Bronchial epithelial cell (primary cell): Measurements from ENCODE around the gene UGCG. TPM values are rescaled to one million over a fixed set of nuclear protein-coding genes. Genes with fewer than 3 reads are reported as not detected.

Experiments
- DNase-seq: peaks from one replicate; pipeline ENCODE4 v3.0.0-alpha.2; 2010; ENCODE audit warnings: low read depth
- FAIRE-seq: peaks from 2 replicates; lab custom pipeline; 2011; peaks lifted over from hg19 to GRCh38; lab: Jason Lieb, UNC
- H3K27me3 ChIP-seq: 2 replicates; pipeline ENCODE4 v1.5.1; 2011; ENCODE audit warnings: low read length; ENCODE audit not compliant: control insufficient read depth, insufficient read depth
- H3K36me3 ChIP-seq: 2 replicates; pipeline ENCODE4 v1.5.1; 2011; ENCODE audit warnings: low read length; ENCODE audit not compliant: control insufficient read depth, insufficient read depth
- H3K4me3 ChIP-seq: 2 replicates; pipeline ENCODE4 v1.5.1; 2011; ENCODE audit warnings: mild to moderate bottlenecking, low read depth, low read length, control low read depth
- CTCF ChIP-seq: IDR thresholded peaks from 2 replicates; pipeline ENCODE4 v1.5.1; 2011; ENCODE audit warnings: mild to moderate bottlenecking, moderate library complexity, low read length, control low read depth, inconsistent platforms; ENCODE audit not compliant: insufficient read depth, severe bottlenecking
- total RNA-seq: library from RNA; depleted of rRNA; stranded (reverse); fragments of >200 nt; gene quantifications from 2 replicates; pipeline ENCODE4 v1.2.1, GENCODE V29; 2014

The UGCG gene
- total RNA-seq, 1 donor from 2014 or later: 65.0 TPM

- Histone ChIP-seq H3K27me3 (no peaks in the 10 kb centered on the region), H3K36me3 (no peaks in the 10 kb centered on the region), H3K4me3 (no peak overlapping the region)
- TF ChIP-seq CTCF: no peak
- DNase-seq (no peak), FAIRE-seq (no peak)
These were observed 12.8 kb downstream of the UGCG start for GRCh38 chr9:111909444-111909843.

- FAIRE-seq (no peak), DNase-seq (no peak)
- H3K36me3 ChIP-seq: peaks cover under 1% of the 10 kb centered on the region
- H3K27me3 ChIP-seq: no peaks in the 10 kb centered on the region
- H3K4me3 ChIP-seq: no peak overlapping the region
- no peak for TF ChIP-seq CTCF
These were observed 13.8 kb downstream of the UGCG start for GRCh38 chr9:111910428-111910827.

- peaks cover 5% of the 10 kb centered on the region for H3K36me3 ChIP-seq
- H3K27me3 ChIP-seq: no peaks in the 10 kb centered on the region
- no peak for TF ChIP-seq CTCF
- H3K4me3 ChIP-seq: no peak overlapping the region
- DNase-seq (no peak), FAIRE-seq (no peak)
These were observed 16.5 kb downstream of the UGCG start for GRCh38 chr9:111913159-111913558.

GRCh38 chr9:111914749-111915424, 18.3 kb downstream of the UGCG start:
- TF ChIP-seq CTCF: no peak
- peaks cover 5% of the 10 kb centered on the region for H3K36me3 ChIP-seq
- FAIRE-seq: no peak

GRCh38 chr9:111915425-111915758, 18.8 kb downstream of the UGCG start:
- H3K4me3 ChIP-seq: no peak overlapping the region
- no peaks in the 10 kb centered on the region for H3K27me3 ChIP-seq
- H3K36me3 ChIP-seq: peaks cover 5% of the 10 kb centered on the region
- FAIRE-seq (no peak), DNase-seq (no peak)
- TF ChIP-seq CTCF: no peak

More at GRCh38 chr9:111914749-111915424, 18.3 kb downstream of the UGCG start:
- no peak for DNase-seq
- Histone ChIP-seq H3K4me3 (no peak overlapping the region), H3K27me3 (no peaks in the 10 kb centered on the region)

- no peak for FAIRE-seq
These were observed 19.6 kb downstream of the UGCG start for GRCh38 chr9:111916234-111916645.

More at GRCh38 chr9:111916234-111916645, 19.6 kb downstream of the UGCG start:
- Histone ChIP-seq H3K36me3 (peaks cover 5% of the 10 kb centered on the region), H3K4me3 (no peak overlapping the region), H3K27me3 (no peaks in the 10 kb centered on the region)
- TF ChIP-seq CTCF: no peak
- DNase-seq: no peak
